Sigmoid colon (tissue), 4 donors: Measurements from ENCODE around the gene S100A6.

ENCODE experiments used
- CTCF ChIP-seq, 4 experiments: fragments of 450-650 bp in 3 of 4; fragments of 200-600 bp in 1 of 4; IDR thresholded peaks; one replicate each; pipeline ENCODE4 v1.5.1; 2016 to 2019; ENCODE audit warnings: antibody characterized with exemption in 4 of 4, mild to moderate bottlenecking in 3 of 4, moderate library complexity in 2 of 4
- POLR2A ChIP-seq, 2 donors: fragments of 450-650 bp; IDR thresholded peaks; one replicate each; pipeline ENCODE4 v1.6.1; 2016; ENCODE audit warnings: antibody characterized with exemption in 2 of 2, mild to moderate bottlenecking in 2 of 2, moderate library complexity in 2 of 2
- POLR2AphosphoS5 ChIP-seq, 4 donors: sonication (generic); formaldehyde crosslinking; IDR thresholded peaks; one replicate each; pipeline ENCODE4 v1.6.1; 2017; ENCODE audit warnings: antibody characterized with exemption in 4 of 4

GRCh38 chr1:153506386-153506785 is 29.4 kb downstream of the S100A6 start:
- no peak for TF ChIP-seq CTCF (IDR thresholded peaks at IDR 0.05)
- no peak for TF ChIP-seq POLR2AphosphoS5 (IDR thresholded peaks at IDR 0.05)
- TF ChIP-seq POLR2A (IDR thresholded peaks at IDR 0.05) = no peak
